HG02943 (cell line): ENCODE data around the gene TMEM81.

Experiments
- ATAC-seq: cut with Tn5 transposase; IDR thresholded peaks from one replicate; pipeline ENCODE4 v1.9.1; 2021; ENCODE audit warnings: mild to moderate bottlenecking, low read depth, moderate library complexity; ENCODE audit not compliant: unreplicated experiment

The TMEM81 gene

GRCh38 chr1:205077158-205077933 lies 6.9 kb downstream of the TMEM81 start:
- no peak for ATAC-seq

GRCh38 chr1:205076245-205076761 lies 8.0 kb downstream of the TMEM81 start:
- no peak for ATAC-seq

GRCh38 chr1:205075642-205076155 lies 8.6 kb downstream of the TMEM81 start:
- ATAC-seq: no peak

GRCh38 chr1:205074513-205074912 lies 9.7 kb downstream of the TMEM81 start:
- no peak for ATAC-seq

- ATAC-seq: no peak
Observed at GRCh38 chr1:205074084-205074483, 10.2 kb downstream of the TMEM81 start.

GRCh38 chr1:205073511-205073910 lies 10.7 kb downstream of the TMEM81 start:
- ATAC-seq: no peak

- no peak for ATAC-seq
Observed at GRCh38 chr1:205072881-205073280, 11.4 kb downstream of the TMEM81 start.

GRCh38 chr1:205072286-205072685 lies 12.0 kb downstream of the TMEM81 start:
- ATAC-seq: no peak

GRCh38 chr1:205071801-205072200 lies 12.5 kb downstream of the TMEM81 start:
- ATAC-seq: no peak

- no peak for ATAC-seq
Observed at GRCh38 chr1:205071028-205071409, 13.2 kb downstream of the TMEM81 start.

GRCh38 chr1:205069371-205070125 lies 14.7 kb downstream of the TMEM81 start:
- ATAC-seq: no peak

- ATAC-seq: no peak
Observed at GRCh38 chr1:205068457-205069040, 15.7 kb downstream of the TMEM81 start.

GRCh38 chr1:205068001-205068400 lies 16.3 kb downstream of the TMEM81 start:
- ATAC-seq: no peak

GRCh38 chr1:205067031-205067430 lies 17.2 kb downstream of the TMEM81 start:
- ATAC-seq: no peak

- no peak for ATAC-seq
Observed at GRCh38 chr1:205066141-205066818, 18.0 kb downstream of the TMEM81 start.

- no peak for ATAC-seq
Observed at GRCh38 chr1:205065666-205066065, 18.6 kb downstream of the TMEM81 start.

- ATAC-seq: no peak
Observed at GRCh38 chr1:205064741-205065316, 19.4 kb downstream of the TMEM81 start.

- ATAC-seq: no peak
Observed at GRCh38 chr1:205064301-205064700, 20.0 kb downstream of the TMEM81 start.

GRCh38 chr1:205062895-205063294 lies 21.4 kb downstream of the TMEM81 start:
- no peak for ATAC-seq

GRCh38 chr1:205062319-205062718 lies 21.9 kb downstream of the TMEM81 start:
- no peak for ATAC-seq
